GM18502 (cell line): ENCODE results near the gene CBLL1.

Experiments
- ATAC-seq: cut with Tn5 transposase; IDR thresholded peaks from one replicate; pipeline ENCODE4 v1.9.1; 2021; ENCODE audit warnings: mild to moderate bottlenecking; ENCODE audit not compliant: unreplicated experiment, poor library complexity

CBLL1 gene

GRCh38 chr7:107743567-107744344, at the start of gene CBLL1:
CBLL1 (plus strand) TSS chr7:107744142; CDS start chr7:107744164, 22 bp downstream.
- ATAC-seq: peak; percentile 90

- no peak for ATAC-seq
Measured at GRCh38 chr7:107694386-107694785, 49.6 kb upstream of the CBLL1 start.

GRCh38 chr7:107696330-107696946, 47.5 kb upstream of the CBLL1 start:
- no peak for ATAC-seq

GRCh38 chr7:107697321-107698049, 46.5 kb upstream of the CBLL1 start:
- ATAC-seq: no peak

GRCh38 chr7:107700570-107700969, 43.4 kb upstream of the CBLL1 start:
- ATAC-seq: no peak

- ATAC-seq: no peak
Measured at GRCh38 chr7:107701191-107701590, 42.8 kb upstream of the CBLL1 start.

- ATAC-seq: no peak
Measured at GRCh38 chr7:107703219-107703618, 40.7 kb upstream of the CBLL1 start.

- no peak for ATAC-seq
Measured at GRCh38 chr7:107703872-107704271, 40.1 kb upstream of the CBLL1 start.

GRCh38 chr7:107708956-107709355, 35.0 kb upstream of the CBLL1 start:
- no peak for ATAC-seq

GRCh38 chr7:107711301-107711700, 32.6 kb upstream of the CBLL1 start:
- no peak for ATAC-seq

- ATAC-seq: no peak
Measured at GRCh38 chr7:107712025-107712424, 31.9 kb upstream of the CBLL1 start.

- ATAC-seq: no peak
Measured at GRCh38 chr7:107712896-107713295, 31.0 kb upstream of the CBLL1 start.

- ATAC-seq: no peak
Measured at GRCh38 chr7:107715531-107715930, 28.4 kb upstream of the CBLL1 start.

GRCh38 chr7:107718456-107719193, 25.3 kb upstream of the CBLL1 start:
- no peak for ATAC-seq

GRCh38 chr7:107721286-107721685, 22.7 kb upstream of the CBLL1 start:
- no peak for ATAC-seq

- ATAC-seq: no peak
Measured at GRCh38 chr7:107723255-107723654, 20.7 kb upstream of the CBLL1 start.

GRCh38 chr7:107725138-107725740, 18.7 kb upstream of the CBLL1 start:
- no peak for ATAC-seq

- no peak for ATAC-seq
Measured at GRCh38 chr7:107726356-107727130, 17.4 kb upstream of the CBLL1 start.

GRCh38 chr7:107728276-107728675, 15.7 kb upstream of the CBLL1 start:
- no peak for ATAC-seq
